Measurements from ENCODE around the gene TTC23L. TPM values are rescaled to one million over a fixed set of nuclear protein-coding genes. Genes with fewer than 3 reads are reported as not detected.
A peak's percentile ranks its signal among the peaks of the same experiment; 100 is the strongest.

Gene TTC23L
- total and polyA plus RNA-seq, 2 experiments from 2014 or later: 2.2 to 2.3 TPM

DNA sequence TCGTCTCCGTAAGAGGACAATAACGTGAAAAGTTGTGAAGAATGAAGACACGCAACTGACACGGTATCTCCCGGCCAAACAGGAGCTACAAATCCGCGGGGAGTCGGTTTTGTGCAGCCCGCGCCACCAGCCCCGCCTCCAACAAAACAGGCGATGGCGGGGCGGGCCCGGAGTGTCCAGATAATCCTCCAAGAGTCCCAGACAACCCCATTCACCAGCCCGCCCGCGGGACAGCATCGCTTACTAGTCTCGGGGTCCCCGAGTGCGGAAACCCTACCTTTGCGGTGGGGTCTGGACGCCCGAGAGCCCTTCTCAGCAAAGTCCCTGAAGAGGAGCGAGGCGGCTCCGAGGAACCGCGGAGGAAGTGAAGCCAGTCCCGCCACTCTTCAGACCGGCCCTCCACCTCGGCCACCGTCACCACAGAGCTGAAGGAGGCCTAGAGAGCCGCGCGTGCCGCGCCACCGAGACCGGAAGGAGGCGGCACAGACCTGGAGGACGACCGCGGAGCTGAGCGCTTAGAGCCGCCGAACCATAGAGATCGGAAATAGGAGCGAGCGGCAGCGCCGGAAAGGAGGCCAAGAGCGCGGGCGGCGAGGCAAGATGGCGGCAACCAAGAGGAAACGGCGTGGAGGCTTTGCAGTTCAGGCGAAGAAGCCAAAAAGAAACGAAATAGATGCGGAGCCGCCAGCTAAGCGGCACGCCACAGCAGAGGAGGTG is 76.3 kb downstream of the TTC23L start, which contains the start of the genes BRIX1 and RAD1:
Gene BRIX1 (plus strand): TSS at position 573 of the 717 bp plus-strand sequence. CDS start 28 bp downstream, at position 601.
Gene RAD1 (minus strand): TSS at position 366 of the 717 bp plus-strand sequence. CDS start 612 bp downstream, outside the sequence.
- TF ChIP-seq NANOG (IDR thresholded peaks at IDR 0.05; ENCODE audit: borderline replicate concordance) (no peak), CREB1 (CRISPR knock-in tag; IDR thresholded peaks at IDR 0.05; ENCODE audit: low read depth) (peak; percentile 46), EZH2 (IDR thresholded peaks at IDR 0.05; ENCODE audit: low read depth, unreplicated experiment) (no peak), ZNF114 (CRISPR knock-in tag; IDR thresholded peaks at IDR 0.05) (no peak), STAT1 (IDR thresholded peaks at IDR 0.05; ENCODE audit: unreplicated experiment) (no peak), POLR2AphosphoS5 (IDR thresholded peaks at IDR 0.05; ENCODE audit: low read depth) (peak; percentile 93), EZH2phosphoT487 (IDR thresholded peaks at IDR 0.05; ENCODE audit: unreplicated experiment) (no peak), JUNB (IDR thresholded peaks at IDR 0.05; ENCODE audit: unreplicated experiment) (no peak), ZNF331 (CRISPR knock-in tag; IDR thresholded peaks at IDR 0.05; ENCODE audit: low read depth) (no peak)
- TF ChIP-seq, protein P1, sequence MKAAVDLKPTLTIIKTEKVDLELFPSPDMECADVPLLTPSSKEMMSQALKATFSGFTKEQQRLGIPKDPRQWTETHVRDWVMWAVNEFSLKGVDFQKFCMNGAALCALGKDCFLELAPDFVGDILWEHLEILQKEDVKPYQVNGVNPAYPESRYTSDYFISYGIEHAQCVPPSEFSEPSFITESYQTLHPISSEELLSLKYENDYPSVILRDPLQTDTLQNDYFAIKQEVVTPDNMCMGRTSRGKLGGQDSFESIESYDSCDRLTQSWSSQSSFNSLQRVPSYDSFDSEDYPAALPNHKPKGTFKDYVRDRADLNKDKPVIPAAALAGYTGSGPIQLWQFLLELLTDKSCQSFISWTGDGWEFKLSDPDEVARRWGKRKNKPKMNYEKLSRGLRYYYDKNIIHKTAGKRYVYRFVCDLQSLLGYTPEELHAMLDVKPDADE (IDR thresholded peaks at IDR 0.05): peak; percentile 91
- TF ChIP-seq, protein P2, sequence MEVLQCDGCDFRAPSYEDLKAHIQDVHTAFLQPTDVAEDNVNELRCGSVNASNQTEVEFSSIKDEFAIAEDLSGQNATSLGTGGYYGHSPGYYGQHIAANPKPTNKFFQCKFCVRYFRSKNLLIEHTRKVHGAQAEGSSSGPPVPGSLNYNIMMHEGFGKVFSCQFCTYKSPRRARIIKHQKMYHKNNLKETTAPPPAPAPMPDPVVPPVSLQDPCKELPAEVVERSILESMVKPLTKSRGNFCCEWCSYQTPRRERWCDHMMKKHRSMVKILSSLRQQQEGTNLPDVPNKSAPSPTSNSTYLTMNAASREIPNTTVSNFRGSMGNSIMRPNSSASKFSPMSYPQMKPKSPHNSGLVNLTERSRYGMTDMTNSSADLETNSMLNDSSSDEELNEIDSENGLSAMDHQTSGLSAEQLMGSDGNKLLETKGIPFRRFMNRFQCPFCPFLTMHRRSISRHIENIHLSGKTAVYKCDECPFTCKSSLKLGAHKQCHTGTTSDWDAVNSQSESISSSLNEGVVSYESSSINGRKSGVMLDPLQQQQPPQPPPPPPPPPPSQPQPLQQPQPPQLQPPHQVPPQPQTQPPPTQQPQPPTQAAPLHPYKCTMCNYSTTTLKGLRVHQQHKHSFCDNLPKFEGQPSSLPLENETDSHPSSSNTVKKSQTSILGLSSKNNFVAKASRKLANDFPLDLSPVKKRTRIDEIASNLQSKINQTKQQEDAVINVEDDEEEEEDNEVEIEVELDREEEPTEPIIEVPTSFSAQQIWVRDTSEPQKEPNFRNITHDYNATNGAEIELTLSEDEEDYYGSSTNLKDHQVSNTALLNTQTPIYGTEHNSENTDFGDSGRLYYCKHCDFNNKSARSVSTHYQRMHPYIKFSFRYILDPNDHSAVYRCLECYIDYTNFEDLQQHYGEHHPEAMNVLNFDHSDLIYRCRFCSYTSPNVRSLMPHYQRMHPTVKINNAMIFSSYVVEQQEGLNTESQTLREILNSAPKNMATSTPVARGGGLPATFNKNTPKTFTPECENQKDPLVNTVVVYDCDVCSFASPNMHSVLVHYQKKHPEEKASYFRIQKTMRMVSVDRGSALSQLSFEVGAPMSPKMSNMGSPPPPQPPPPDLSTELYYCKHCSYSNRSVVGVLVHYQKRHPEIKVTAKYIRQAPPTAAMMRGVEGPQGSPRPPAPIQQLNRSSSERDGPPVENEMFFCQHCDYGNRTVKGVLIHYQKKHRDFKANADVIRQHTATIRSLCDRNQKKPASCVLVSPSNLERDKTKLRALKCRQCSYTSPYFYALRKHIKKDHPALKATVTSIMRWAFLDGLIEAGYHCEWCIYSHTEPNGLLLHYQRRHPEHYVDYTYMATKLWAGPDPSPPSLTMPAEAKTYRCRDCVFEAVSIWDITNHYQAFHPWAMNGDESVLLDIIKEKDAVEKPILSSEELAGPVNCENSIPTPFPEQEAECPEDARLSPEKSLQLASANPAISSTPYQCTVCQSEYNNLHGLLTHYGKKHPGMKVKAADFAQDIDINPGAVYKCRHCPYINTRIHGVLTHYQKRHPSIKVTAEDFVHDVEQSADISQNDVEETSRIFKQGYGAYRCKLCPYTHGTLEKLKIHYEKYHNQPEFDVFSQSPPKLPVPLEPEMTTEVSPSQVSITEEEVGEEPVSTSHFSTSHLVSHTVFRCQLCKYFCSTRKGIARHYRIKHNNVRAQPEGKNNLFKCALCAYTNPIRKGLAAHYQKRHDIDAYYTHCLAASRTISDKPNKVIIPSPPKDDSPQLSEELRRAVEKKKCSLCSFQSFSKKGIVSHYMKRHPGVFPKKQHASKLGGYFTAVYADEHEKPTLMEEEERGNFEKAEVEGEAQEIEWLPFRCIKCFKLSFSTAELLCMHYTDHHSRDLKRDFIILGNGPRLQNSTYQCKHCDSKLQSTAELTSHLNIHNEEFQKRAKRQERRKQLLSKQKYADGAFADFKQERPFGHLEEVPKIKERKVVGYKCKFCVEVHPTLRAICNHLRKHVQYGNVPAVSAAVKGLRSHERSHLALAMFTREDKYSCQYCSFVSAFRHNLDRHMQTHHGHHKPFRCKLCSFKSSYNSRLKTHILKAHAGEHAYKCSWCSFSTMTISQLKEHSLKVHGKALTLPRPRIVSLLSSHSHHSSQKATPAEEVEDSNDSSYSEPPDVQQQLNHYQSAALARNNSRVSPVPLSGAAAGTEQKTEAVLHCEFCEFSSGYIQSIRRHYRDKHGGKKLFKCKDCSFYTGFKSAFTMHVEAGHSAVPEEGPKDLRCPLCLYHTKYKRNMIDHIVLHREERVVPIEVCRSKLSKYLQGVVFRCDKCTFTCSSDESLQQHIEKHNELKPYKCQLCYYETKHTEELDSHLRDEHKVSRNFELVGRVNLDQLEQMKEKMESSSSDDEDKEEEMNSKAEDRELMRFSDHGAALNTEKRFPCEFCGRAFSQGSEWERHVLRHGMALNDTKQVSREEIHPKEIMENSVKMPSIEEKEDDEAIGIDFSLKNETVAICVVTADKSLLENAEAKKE (CRISPR knock-in tag; IDR thresholded peaks at IDR 0.05): no peak
- TF ChIP-seq, protein P3, sequence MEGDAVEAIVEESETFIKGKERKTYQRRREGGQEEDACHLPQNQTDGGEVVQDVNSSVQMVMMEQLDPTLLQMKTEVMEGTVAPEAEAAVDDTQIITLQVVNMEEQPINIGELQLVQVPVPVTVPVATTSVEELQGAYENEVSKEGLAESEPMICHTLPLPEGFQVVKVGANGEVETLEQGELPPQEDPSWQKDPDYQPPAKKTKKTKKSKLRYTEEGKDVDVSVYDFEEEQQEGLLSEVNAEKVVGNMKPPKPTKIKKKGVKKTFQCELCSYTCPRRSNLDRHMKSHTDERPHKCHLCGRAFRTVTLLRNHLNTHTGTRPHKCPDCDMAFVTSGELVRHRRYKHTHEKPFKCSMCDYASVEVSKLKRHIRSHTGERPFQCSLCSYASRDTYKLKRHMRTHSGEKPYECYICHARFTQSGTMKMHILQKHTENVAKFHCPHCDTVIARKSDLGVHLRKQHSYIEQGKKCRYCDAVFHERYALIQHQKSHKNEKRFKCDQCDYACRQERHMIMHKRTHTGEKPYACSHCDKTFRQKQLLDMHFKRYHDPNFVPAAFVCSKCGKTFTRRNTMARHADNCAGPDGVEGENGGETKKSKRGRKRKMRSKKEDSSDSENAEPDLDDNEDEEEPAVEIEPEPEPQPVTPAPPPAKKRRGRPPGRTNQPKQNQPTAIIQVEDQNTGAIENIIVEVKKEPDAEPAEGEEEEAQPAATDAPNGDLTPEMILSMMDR (conservative IDR thresholded peaks at IDR 0.05; ENCODE audit: low read depth in 2 of 2): peak in 1 of 2 experiments; percentile 8; a peak in 1 of 4 replicates
- TF ChIP-seq, protein P4, sequence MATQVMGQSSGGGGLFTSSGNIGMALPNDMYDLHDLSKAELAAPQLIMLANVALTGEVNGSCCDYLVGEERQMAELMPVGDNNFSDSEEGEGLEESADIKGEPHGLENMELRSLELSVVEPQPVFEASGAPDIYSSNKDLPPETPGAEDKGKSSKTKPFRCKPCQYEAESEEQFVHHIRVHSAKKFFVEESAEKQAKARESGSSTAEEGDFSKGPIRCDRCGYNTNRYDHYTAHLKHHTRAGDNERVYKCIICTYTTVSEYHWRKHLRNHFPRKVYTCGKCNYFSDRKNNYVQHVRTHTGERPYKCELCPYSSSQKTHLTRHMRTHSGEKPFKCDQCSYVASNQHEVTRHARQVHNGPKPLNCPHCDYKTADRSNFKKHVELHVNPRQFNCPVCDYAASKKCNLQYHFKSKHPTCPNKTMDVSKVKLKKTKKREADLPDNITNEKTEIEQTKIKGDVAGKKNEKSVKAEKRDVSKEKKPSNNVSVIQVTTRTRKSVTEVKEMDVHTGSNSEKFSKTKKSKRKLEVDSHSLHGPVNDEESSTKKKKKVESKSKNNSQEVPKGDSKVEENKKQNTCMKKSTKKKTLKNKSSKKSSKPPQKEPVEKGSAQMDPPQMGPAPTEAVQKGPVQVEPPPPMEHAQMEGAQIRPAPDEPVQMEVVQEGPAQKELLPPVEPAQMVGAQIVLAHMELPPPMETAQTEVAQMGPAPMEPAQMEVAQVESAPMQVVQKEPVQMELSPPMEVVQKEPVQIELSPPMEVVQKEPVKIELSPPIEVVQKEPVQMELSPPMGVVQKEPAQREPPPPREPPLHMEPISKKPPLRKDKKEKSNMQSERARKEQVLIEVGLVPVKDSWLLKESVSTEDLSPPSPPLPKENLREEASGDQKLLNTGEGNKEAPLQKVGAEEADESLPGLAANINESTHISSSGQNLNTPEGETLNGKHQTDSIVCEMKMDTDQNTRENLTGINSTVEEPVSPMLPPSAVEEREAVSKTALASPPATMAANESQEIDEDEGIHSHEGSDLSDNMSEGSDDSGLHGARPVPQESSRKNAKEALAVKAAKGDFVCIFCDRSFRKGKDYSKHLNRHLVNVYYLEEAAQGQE (IDR thresholded peaks at IDR 0.05; ENCODE audit: unreplicated experiment): peak; percentile 29
- peaks cover 48% of the 10 kb centered on the region for H3K36me3 ChIP-seq (ENCODE audit: insufficient read depth)
- peak; percentile 98 for DNase-seq (ENCODE audit: low spot score)
- peak; percentile 99 for ATAC-seq
- no peak within 1 kb of the TSS for H3K27ac Mint-ChIP-seq
- peak within 1 kb of the TSS; percentile 94 for H3K4me2 ChIP-seq
- H3K27me3 ChIP-seq (ENCODE audit: insufficient read depth): no peaks in the 10 kb centered on the region
- peaks cover 10% of the 10 kb centered on the region; the same call in 1 of the 2 replicates for H3F3A ChIP-seq (replicated peaks; ENCODE audit: low read depth)
- peaks cover 21% of the 10 kb centered on the region for H3K4me1 ChIP-seq (ENCODE audit: insufficient read depth)
- peaks cover 57% of the 10 kb centered on the region for H3K36me3 Mint-ChIP-seq (ENCODE audit: low read depth)
- H3K27ac ChIP-seq (ENCODE audit: low read depth): peak within 1 kb of the TSS; percentile 91
- peak within 1 kb of the TSS; percentile 60; the same call in 1 of the 2 replicates for H2AFZ ChIP-seq
- peaks cover 2% of the 10 kb centered on the region for H3K27me3 Mint-ChIP-seq (ENCODE audit: insufficient read depth, low read depth, poor library complexity)
- peaks cover 87% of the 10 kb centered on the region for H3K79me2 ChIP-seq (replicated peaks; ENCODE audit: insufficient read depth)
- H4K20me1 ChIP-seq (replicated peaks; ENCODE audit: insufficient read depth): peaks cover 23% of the 10 kb centered on the region
- no peaks in the 10 kb centered on the region for H3K9me2 ChIP-seq (ENCODE audit: insufficient read depth)
- H3K4me3 Mint-ChIP-seq: no peak within 1 kb of the TSS
- H3K9me3 Mint-ChIP-seq: no peaks in the 10 kb centered on the region
- peak within 1 kb of the TSS; percentile 93 for H3K4me3 ChIP-seq
- H3K4me1 Mint-ChIP-seq: peaks cover 22% of the 10 kb centered on the region
